Skin of body (tissue), 2 donors: ENCODE results near the gene LIPN. TPM values are rescaled to one million over a fixed set of nuclear protein-coding genes. Genes with fewer than 3 reads are reported as not detected.
"Not testable (repeated sequence)": the region's sequence is repeated elsewhere in the genome, so short reads cannot be mapped to it uniquely, and the experiment has no call there.

Experiments
- DNase-seq: peaks from one replicate; lab custom pipeline; 2025; lab: John Stamatoyannopoulos, UW
- total RNA-seq: library from RNA; depleted of rRNA; stranded (reverse); fragments of >200 nt; gene quantifications from one replicate; pipeline ENCODE4 v1.2.3, GENCODE V29; 2014

Gene LIPN, protein sequence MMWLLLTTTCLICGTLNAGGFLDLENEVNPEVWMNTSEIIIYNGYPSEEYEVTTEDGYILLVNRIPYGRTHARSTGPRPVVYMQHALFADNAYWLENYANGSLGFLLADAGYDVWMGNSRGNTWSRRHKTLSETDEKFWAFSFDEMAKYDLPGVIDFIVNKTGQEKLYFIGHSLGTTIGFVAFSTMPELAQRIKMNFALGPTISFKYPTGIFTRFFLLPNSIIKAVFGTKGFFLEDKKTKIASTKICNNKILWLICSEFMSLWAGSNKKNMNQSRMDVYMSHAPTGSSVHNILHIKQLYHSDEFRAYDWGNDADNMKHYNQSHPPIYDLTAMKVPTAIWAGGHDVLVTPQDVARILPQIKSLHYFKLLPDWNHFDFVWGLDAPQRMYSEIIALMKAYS
- 8.2 TPM for total RNA-seq

DNA sequence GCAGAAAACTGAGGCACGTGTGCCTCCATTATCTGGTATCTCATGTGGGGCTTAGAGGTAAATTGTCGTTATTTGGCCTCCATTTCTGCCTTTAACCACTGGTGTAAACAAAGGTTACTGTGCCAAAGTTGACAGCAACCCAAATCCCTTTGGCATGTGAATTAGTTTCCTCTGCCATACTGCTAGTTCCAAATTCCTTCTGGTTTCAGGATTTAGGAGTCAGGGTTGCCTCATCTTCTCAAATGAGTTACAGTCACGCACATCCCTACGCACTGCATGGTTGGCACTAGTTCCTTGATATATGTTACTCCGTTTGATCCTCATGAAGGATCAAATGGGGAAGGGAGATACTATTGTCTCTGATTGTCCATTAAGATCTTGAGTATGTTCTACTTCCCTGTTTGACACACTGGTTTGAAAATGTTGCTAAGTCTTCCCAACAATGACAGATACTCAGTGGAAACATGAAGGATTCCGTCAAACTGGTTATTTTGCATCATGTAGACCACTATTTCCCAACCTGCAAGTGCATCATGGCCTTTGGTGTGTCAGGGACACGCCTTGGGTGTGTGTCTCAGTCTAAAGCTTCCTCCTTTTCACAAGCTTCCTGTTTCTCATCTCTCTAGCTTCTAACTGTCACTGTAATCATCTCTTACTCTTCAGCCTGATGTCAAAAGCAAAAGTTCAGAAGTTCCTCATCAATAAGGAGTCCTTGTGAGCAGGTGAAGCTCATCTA lies at the start of gene LIPN:
TSS of gene LIPN (plus strand) at position 655 of the 736 bp plus-strand sequence. CDS start 1,386 bp downstream, outside the sequence.
- no peak for DNase-seq

DNA sequence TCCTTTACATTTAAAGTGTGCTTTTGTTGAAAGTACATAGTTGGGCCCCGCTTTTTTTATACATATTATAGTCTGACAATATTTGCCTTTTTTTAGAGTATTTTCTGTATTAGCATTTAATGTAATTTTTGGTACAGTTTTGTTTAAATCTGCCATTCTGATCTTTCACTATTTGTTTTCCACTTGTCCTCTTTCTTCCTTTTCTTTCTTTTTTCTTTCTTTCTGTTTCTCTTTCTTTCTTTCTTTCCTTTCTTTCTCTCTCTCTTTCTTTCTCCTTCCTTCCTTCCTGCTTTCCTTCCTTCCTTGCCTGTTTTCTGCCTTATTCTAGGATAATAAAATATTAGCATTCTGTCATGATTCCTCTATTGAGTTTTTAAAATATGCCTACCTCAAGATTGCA lies 44.3 kb upstream of the LIPN start:
- no peak for DNase-seq

DNA sequence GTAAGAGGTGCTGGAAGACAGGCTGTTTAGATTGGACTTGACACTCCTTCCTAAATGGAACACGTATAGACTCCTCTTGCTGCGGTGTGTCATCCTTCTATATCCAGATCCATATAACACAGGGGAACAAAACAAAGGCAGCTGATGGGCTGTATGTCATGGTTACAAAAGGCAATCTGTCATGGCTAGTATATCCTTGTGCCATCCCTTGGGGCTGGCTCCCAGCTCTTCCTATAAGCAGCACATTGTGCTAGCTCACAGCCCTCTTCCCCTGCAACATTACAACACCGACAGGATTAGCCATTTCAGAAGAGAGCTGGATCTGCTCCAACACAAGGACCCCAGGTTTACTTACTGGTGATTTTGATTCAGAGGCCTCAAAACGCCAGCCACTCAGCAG lies 38.4 kb upstream of the LIPN start:
- no peak for DNase-seq

DNA sequence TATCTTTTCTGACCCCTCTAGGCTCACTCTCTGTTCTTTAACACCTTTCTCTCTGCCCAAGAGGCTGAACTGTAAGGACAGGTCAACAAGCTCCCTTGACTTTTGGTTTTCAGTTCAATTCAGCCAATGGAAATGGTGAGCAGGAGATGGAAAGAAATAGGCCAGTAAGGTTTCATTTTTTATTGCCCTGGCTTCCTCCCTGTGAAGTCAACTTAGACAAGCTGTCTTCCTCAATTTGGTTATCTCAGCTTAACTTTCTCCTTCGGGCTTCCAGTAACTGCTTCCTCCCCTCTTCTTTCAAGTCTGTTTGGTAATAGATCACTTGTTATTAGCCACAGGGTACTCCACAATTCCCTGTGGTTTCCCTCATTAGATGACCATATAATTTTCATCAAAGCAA lies 34.0 kb upstream of the LIPN start:
- DNase-seq, result no peak

DNA sequence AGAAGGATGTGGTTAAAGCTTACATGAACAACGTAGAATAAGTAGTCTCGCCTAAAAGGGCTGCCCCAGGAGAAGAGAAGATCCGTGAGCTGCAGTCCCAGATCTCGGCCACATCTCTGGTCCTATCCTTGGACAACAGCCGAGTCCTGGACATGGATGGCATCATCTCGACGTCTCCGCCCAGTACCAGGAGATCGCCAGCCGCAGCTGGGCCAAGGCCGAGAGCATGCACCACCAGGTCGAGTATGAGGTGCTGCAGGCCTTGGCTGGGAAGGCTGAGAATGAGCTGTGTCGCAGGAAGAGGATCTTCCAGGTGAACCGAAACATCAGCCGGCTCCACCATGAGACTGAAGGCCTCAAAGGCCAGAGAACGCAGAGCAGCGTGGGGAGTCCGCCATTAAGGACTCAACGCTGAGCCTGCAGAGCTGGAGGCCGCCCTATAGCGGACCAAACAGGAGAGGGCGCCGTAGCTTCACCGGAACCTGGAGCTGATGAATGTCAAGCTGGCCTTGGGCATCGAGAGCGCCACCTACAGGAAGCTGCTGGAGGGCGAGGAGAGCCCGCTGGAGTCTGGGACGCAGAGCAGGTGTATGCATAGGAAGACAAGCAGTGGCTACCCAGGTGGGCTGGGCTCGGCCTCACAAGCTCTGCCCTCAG lies 31.6 kb upstream of the LIPN start:
- no peak for DNase-seq

DNA sequence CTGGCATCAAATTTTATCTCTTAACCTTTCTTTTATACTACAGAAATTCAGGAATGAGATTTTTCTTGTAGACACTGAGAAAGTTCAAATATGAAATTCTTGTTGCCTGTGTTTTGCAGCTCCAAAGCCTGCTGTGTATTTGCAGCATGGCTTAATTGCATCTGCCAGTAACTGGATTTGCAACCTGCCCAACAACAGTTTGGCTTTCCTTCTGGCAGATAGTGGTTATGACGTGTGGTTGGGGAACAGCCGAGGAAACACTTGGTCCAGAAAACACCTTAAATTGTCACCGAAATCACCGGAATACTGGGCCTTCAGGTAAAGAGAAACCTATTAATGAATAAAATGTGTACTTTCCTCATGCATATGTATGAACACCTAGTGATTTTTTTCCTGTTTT lies 29.0 kb upstream of the LIPN start:
- no peak for DNase-seq

DNA sequence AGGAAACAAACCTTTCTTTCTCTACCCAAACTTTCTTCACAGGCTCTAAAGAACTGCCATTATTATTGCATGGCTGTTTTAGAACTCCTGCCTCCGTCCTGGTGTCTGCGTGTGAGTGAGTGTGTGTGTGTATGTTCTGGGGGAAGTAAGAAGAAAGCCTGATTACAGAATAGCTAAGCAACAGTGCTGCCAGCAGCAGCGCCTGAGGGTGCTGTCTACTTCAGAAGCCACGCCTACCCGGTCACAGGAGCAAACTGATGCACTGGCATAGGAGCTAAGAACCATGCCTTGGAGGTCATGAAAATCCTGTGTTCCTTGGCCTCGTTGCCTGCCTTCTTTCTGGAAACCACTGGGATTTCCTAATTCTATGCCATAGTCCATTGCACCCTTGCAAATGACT lies 28.5 kb upstream of the LIPN start:
- no peak for DNase-seq

DNA sequence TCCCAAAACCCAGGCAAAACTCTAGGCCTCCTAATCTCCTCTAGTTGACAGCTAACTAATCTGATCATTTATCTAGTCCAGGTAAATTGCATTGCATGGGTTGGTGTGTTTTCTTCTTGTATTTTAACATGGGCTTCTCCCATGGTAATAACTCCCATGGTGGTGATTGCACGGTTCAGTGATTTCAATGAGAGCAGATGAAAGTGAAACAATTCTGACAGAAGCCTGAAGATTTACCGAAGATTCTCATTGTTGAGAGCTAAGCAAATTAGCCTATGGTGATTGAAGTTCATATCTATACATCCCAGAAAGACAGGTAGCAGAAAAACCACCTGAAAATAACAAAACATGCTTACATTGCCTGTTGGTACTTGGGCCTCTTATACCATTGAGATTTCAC lies 26.6 kb upstream of the LIPN start:
- no peak for DNase-seq

DNA sequence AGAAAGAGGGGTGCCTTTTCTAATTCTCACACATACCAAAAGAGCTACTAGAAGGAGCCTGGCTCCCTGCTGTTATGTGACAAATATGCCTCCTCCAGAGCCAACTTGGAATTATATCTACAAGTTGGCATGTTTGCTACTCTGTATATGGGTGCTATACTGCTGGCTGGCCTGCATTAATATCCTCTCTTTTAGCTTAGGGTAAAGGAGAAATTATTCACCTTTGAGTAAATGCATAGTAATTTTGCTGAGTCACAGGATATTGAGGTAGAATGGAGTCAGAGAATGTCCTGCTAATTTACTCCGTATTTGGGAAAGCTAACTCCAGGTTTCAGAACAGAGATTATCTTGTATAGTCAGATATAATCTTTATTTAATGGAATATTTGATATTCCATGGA lies 24.2 kb upstream of the LIPN start:
- no peak for DNase-seq

DNA sequence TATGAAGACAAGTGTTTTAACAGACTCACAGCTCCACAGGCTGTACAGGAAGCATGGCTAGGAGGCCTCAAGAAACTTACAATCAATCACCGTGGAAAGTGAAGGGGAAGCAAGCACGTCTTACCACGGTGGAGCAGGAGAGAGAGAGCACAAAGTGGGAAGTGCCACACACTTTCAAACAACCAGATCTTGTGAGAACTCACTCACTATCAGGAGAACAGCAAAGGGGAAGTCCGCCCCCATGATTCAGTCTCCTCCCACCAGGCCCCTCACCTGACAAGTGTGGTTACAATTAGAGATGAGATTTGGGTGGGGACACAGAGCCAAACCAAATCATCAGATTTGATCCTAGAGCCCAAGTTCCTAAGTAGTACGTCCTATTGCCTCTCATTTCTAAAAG lies 17.9 kb upstream of the LIPN start:
- DNase-seq, result not testable (repeated sequence)

DNA sequence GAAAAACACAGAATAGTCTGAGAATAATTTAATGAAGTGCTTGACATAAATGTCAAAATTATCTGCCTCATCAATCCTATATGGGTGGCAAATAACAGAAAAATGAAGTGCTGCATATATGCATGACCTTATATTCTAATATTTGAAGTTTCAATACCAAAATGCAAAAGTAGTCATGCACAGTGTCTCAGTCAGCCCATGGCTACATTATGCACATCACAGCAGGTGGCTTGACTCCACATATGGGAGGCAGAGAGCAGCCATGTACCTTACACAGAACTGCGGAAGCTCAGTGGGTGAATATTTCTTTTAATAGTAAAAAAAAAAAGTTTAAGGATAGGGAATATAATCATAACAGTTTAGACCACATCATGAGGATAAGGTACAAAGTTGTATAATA lies 17.4 kb upstream of the LIPN start:
- DNase-seq, result no peak

DNA sequence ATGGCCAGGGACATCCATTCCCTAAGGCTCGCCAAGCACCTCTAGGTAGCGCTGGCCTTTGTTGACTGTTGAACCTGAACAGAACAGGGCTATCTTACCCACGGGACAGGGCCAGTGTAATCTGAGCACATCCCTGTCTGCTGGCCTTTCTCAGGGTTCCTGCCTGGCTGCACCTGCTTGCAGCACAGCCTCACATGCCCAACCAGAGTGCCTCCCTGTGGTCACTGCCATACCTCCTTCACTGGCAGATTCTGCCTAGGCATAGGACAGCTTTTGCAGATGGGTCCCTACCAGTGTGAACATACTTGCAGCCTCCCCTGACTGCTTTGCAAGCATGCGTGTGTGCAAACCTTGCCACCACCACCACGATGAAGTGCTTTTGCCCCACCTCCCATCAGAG lies 15.8 kb upstream of the LIPN start:
- DNase-seq, result no peak

DNA sequence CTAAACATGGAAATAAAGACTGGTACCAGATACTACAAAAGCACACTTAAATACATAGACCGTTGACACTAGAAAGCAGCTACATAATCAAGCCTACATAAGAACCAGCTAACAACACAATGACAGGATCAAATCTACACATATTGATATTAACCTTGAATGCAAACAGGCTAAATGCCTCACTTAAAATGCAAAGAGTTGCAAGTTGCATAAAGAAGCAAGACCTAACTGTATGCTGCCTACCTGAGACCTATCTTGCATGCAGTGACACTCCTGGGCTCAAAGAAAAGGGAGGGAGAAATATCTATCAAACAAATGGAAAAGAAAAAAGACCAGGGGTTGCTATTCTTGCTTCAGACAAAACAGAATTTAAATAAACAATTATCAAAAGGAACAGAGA lies 14.2 kb upstream of the LIPN start:
- DNase-seq, result no peak

DNA sequence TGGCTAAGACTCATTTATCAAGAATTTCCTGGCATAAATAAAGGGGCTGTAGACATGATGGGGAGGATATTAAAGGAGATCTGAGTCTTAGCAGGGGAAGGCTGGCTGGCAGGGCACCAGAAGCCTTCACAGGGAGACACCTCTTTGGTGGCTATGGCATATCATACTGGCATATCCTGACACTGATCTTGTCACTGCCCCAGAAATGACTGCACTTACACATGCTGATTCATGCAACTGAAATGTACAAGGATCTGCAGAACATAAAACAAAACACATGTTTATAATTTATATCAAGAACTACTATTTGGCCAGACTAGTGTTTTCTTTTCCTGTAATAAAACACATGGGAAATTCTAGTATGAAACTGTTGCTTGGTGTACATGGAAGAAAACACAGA lies 5.5 kb upstream of the LIPN start:
- DNase-seq, result peak; percentile 68

DNA sequence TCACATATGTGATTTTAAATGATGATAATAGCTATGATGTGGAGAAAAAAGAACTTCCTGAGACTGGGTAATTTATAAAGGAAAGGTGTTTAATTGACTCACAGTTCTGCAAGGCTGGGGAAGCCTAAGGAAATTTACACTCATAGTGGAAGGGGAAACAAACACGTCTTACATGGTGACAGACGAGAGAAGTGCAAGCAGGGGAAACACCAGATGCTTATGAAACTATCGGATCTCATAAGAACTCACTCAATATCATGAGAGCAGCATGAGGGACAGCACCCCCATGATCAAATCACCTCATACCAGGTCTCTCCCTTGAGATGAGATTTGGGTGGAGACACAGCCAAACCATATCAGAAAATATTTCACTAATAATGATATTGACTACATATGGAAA lies 4.1 kb upstream of the LIPN start:
- no peak for DNase-seq

DNA sequence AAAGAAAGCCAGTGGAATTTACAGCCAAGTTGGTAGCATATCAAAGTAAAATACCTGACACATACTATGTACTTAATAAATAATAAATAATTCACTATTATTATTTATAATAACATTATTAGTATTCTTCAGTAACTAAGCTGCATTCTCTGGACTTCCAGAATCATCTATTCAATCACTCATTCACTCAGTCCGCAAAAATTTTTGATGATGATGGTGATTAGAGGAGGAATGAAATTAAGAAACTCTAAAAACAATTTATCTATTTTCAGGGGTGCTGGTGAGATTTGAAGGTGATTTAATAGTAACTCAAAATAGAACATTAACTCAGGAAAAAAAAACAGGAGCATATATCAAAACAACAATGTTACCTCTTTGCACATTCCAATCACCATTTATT lies 3.2 kb upstream of the LIPN start:
- no peak for DNase-seq

DNA sequence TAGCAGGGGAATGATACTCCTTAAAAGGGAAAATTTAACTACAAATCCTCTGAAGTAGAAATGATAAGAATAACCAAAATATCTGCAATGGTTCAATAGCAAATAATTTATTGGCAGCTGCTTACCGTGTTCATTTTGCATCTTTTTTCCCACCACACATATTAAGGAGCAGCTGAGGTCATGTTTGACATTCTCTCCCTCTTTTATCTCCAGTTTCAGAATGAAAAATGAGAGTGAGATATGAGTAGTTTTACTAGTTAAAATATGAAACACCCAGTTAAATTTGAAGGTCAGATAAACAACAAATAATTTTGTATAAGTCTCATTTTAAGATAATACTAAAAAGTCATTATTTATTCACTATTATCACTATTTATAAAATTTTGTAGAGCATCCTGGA lies 3.1 kb downstream of the LIPN start:
- DNase-seq, result no peak

DNA sequence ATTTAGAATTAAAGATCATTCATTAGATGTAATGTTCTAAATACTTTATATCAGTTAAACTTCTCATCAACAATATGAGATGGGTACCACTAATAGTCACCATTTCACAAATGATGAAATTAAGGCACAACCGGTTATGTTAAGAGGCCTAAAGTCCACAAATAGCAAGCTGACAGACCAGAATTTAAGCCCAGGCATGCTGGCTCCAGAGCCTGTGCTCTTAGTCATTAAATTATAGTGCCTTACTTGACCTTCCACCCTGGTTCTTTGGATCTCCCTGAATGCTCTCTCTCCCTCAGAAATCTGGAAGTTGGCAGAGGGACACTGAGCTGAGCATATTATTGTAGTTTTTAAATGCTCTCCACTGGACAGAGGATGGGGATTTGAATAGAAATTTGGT lies 3.6 kb downstream of the LIPN start:
- no peak for DNase-seq

DNA sequence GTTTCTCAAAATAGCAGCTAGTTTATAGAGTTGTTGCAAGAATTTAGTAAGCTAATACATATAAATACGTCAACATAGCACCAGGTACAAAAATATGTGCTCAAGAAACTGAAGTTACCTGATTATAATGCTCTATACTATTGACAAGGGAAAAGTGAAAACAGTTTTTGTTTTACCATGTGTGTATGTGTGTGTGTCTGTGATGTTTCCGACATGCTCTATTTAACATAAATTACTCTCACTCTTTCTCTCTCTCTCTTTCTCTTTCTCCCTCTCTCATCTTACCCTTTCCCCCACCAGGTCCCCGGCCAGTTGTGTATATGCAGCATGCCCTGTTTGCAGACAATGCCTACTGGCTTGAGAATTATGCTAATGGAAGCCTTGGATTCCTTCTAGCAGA lies 4.3 kb downstream of the LIPN start:
- no peak for DNase-seq

DNA sequence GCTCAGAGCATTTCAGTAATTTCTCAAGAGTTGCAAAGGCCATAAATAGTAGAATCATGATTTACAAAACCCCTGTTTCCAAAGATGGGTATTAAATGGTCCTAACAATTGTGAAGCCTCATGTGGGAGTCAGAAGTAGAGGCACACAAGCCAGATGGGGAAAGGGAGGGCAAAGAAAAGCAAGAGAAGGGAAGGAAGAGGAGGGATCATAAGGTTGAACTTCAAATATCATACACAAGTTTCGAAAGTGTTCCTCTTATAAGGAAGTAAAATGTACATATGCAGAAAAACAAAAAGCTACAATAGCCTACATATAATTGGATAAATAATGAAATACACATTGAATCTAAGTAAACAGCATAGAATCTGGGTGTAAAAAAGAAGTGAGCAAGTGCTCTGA lies 6.0 kb downstream of the LIPN start:
- no peak for DNase-seq

DNA sequence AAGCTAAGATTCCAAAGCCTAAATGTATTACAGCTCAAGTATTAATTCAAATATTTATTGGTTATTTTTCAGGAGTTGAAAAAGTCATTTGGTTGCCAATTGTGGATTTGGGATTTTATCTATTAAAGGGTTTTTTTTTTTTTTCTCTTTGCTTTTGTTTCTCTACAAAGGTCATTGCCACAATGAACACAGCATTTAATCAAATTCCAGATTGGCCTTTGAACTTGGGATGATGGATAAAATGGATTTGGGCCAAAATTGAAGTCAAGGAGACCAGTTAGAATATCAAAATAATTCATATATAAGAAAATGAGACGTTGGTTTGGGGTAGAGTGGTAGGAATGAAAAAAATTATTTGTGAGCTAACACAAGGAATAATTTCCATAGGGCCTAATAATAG lies 9.6 kb downstream of the LIPN start:
- DNase-seq, result no peak

DNA sequence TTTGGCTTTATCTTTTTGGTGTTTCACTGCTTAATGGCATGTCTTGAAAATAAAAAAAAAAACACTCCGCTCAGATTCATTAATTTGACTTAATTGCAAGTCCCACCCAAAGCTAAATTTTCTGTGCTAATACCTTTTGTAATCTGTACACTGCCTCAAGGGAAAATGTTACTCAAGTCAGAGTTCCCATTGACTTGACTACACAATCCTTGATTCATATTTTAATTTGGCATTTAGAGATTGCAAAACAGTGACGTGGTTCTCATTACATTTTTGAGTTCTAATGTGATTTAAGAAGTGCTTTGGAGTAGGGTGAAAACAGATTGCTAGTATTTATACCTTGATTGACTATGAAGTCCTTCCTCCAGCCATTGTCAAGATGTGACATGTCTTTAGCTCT lies 21.4 kb downstream of the LIPN start:
- DNase-seq, result no peak

DNA sequence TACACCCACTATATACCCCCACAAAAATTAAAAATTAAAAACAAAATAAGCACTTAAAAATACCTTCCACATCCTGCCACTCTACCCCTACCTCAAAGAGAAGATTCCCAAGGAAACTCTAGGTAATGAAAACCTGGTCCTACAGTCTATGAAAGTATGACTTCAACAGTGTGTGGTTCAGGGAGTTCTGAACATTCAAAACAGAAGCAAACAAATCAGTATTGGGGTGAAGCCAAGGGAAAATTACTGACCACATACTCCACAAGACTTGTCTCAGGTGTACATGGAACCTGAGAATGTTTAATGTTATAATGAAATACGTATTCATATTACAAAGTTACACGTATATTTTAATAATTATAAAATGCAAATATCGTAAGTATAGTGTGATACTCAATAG lies 22.4 kb downstream of the LIPN start:
- DNase-seq, result no peak
